ENCODE results near the gene HOXC9. TPM values are rescaled to one million over a fixed set of nuclear protein-coding genes. Genes with fewer than 3 reads are reported as not detected.

Gene HOXC9
- total RNA-seq, 4 donors from 2014 or later = 1.5 to 7.8 (median 1.7) TPM; not detected in 1

- no peak for DNase-seq
- no peak overlapping the region for H3K27ac ChIP-seq
- intact Hi-C loops (cut with DNase I; ENCODE audit: low total_unique reads) = no loop called here
- H3K36me3 ChIP-seq = no peaks in the 10 kb centered on the region
- H3K4me3 ChIP-seq = no peak overlapping the region
- TF ChIP-seq POLR2A (IDR thresholded peaks at IDR 0.05) (no peak), CTCF (IDR thresholded peaks at IDR 0.05) (no peak)
- H3K27me3 ChIP-seq = peaks cover 0 to 56% of the 10 kb centered on the region in 2 donors
- H3K9me3 ChIP-seq = no peaks in the 10 kb centered on the region
- H3K4me1 ChIP-seq = peaks cover 0 to 8% of the 10 kb centered on the region in 2 donors
Observed at GRCh38 chr12:54049108-54049507, 49.1 kb downstream of the HOXC9 start.

GRCh38 chr12:54050482-54050810 is 50.5 kb downstream of the HOXC9 start:
- Histone ChIP-seq H3K27me3 (peaks cover 0 to 46% of the 10 kb centered on the region in 2 donors), H3K36me3 (no peaks in the 10 kb centered on the region), H3K27ac (no peak overlapping the region), H3K9me3 (no peaks in the 10 kb centered on the region), H3K4me3 (no peak overlapping the region), H3K4me1 (peaks cover 0 to 7% of the 10 kb centered on the region in 2 donors)
- intact Hi-C loops (cut with DNase I; ENCODE audit: low total_unique reads) = no loop called here
- no peak for TF ChIP-seq CTCF (IDR thresholded peaks at IDR 0.05)
- DNase-seq = no peak

- H3K27me3 ChIP-seq = peaks cover 0 to 38% of the 10 kb centered on the region in 2 donors
- H3K4me1 ChIP-seq = peaks cover 0 to 7% of the 10 kb centered on the region in 2 donors
- no peak for TF ChIP-seq POLR2A (IDR thresholded peaks at IDR 0.05)
- TF ChIP-seq CTCF (IDR thresholded peaks at IDR 0.05) = no peak
- H3K36me3 ChIP-seq = no peaks in the 10 kb centered on the region
- intact Hi-C loops (cut with DNase I; ENCODE audit: low total_unique reads) = no loop called here
- H3K27ac ChIP-seq = no peak overlapping the region
- DNase-seq = no peak
- no peak overlapping the region for H3K4me3 ChIP-seq
- H3K9me3 ChIP-seq = no peaks in the 10 kb centered on the region
Observed at GRCh38 chr12:54051026-54051842, 51.3 kb downstream of the HOXC9 start.

GRCh38 chr12:54051874-54052437 is 52.0 kb downstream of the HOXC9 start:
- peaks cover 0 to 32% of the 10 kb centered on the region in 2 donors for H3K27me3 ChIP-seq

More at GRCh38 chr12:54051874-54052437, 52.0 kb downstream of the HOXC9 start:
- Histone ChIP-seq H3K4me1 (peaks cover 0 to 7% of the 10 kb centered on the region in 2 donors), H3K27ac (no peak overlapping the region), H3K9me3 (no peaks in the 10 kb centered on the region), H3K36me3 (no peaks in the 10 kb centered on the region), H3K4me3 (peak overlapping the region in 1 of 2 donors; percentile 21)
- DNase-seq = peak in 1 of 2 donors; percentile 68
- intact Hi-C loops (cut with DNase I; ENCODE audit: low total_unique reads) = no loop called here
- TF ChIP-seq CTCF (IDR thresholded peaks at IDR 0.05) (no peak), POLR2A (IDR thresholded peaks at IDR 0.05) (no peak)
